HTERT RPE-1 (cell line): ENCODE measurements around the gene MRPL40.

Experiments
- in situ Hi-C: fragments of 300-500 bp; cut with MboI; formaldehyde crosslinking; loops from 4 replicates; pipeline ENCODE4 v1.14.3; 2020; ENCODE audit warnings: low sequenced_read_pairs

The MRPL40 gene

DNA sequence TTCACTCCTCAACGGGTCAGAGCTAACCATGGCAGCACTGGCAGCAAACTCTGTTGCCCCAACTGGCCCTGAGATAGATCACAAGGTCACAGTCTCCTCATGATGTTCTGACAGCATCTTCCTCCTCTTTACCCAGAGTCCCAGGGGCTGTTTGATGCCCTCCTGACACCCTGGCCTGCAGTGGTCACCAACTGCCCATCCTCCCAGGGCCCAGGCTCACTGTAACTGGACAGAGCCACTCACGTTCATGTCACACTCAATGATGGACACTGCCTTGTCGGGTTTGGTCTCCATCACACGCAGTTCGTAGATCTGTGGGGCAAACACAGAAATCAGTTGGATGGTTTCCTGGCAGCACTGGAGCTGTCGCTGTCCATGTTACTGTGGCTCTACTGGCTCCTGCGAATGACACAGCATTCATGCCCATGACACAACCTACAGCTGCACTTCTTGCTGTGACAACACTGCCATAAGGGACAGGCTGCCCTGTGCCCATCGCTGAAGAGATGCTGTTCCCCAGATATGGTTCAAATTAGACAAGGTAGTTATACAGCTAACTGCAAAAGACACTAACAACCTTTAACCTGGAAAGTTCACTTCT is 25.6 kb downstream of the MRPL40 start:
- in situ Hi-C loops: no loop called here

DNA sequence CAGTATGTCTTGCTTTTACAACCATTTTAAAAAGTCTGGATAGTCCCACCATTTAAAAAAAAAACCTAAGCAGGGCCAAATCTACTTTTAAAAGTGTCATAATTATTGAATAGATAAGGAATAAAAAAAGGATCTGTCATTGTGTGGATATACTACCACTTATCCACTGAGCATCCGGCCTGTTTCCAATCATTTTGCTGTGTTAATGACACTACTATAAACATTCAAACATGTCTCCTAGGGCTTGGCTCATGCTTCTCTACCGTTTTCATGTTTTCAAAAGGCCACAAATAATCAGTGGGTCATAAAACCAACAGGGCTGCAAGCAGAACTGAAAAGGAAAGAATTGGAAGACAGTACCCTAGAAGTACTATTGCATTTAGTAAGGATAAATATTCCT is 27.7 kb downstream of the MRPL40 start:
- in situ Hi-C loops: no loop called here

GRCh38 chr22:19461506-19461905 is 29.2 kb downstream of the MRPL40 start:
- in situ Hi-C loops: no loop called here

GRCh38 chr22:19463008-19463407 is 30.7 kb downstream of the MRPL40 start:
- in situ Hi-C loops: no loop called here

- in situ Hi-C loops: no loop called here
These were observed 31.4 kb downstream of the MRPL40 start for GRCh38 chr22:19463491-19464469.

- in situ Hi-C loops: no loop called here
These were observed 32.2 kb downstream of the MRPL40 start for GRCh38 chr22:19464546-19464945.

DNA sequence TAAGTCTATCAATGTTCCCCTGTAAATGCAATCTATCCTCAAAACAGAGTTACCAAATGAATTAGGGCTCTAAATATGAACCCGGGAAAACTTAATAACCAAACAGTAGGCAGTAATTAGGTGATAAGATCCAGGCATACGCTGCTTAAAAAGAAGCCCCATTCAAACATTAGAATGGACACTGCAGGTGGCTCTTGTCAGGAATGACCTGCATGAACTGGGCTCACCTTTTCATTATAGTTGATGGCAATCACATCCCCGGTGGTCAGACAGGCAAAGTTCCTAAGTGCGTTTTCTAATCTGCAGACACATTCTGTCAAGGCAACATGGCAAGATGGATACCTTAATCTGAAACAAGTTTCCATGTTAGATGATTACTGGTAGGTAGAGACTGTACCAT is 32.6 kb downstream of the MRPL40 start:
- in situ Hi-C loops: no loop called here

DNA sequence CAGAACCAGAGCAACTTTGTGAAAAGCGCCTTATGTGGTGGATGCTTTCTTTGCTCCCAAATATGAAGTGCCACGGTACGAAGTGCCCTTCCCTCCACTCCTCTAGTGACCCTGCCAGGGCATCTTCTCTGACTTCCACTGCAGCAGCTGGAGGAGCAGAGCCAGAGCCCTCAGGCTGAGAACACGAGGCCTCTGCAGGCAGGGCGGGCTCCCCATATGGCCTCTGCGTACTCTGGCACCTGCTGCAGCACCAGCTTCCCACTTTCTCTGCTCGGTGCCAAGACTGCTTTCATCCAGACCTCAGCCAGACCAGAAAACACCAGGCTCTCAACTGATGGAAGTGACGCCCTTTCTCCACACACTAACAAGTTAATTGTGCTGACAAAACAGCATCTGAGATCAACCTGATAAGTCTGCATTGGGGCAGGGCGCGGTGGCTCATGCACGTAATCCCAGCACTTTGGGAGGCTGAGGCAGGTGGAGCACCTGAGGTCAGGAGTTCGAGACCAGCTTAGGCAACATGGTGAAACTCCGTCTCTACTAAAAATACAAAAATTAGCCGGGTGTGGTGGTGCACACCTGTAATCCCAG is 33.9 kb downstream of the MRPL40 start:
- in situ Hi-C loops: no loop called here

DNA sequence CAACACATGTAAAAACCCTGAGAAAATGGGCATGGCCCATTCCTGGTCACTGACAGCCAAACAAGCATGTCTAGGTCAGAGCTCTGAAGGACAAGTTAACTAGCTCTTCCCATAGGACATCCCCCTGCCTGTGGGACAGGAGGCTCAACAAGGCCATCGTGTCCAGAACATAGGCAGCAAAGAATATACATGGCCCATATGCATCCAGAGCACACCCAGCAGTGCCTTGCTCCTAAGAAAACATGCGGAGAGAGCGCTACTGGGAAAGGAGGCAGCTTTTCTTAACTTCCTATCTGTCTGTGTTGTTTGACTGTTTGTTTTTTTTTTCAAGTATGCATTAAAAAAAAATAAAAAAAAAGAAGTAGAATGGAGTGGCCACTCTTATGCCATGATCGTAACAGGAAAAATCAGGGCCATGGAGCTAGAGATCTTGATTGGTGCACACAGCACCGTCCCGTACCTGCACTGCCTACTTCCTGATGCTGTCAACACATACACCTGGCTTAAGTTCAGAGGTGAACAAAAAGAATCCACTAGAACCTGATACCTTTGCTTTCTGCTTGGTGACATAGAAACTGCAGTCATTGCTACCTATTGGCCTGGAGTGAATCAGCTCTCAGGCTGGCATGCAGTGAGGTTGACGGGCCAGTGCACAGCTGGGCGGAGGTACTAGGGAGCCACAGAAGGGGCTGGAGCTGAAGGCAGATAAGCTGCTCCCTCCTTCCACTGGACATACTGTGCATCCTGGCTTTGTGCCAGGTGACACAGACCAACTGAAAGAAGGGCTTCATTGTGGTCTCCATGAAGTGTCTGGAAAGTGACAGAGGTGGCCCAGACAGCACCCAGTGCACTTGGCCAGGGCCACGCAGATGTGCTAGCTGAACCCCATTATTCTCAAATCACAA is 34.8 kb downstream of the MRPL40 start:
- in situ Hi-C loops: no loop called here

DNA sequence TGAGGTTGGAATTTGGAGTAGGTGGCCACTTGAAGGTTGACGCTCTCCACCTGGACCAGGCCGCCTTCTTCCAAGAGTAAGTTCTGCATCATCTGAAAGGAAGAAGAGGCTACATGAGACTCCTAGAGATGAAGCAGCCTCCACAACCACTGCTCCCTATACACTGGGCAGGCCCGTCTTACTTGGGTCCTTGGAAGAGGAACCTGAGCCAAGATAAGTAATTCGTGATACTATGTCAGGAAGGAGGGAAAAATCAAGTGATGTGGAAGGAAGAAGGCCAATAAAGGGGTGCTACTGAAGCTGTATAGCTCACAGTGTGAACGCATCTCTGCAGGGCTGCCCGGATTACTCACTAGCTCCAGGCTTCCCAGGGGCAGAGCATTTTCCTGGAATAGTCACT is 35.6 kb downstream of the MRPL40 start:
- in situ Hi-C loops: no loop called here

DNA sequence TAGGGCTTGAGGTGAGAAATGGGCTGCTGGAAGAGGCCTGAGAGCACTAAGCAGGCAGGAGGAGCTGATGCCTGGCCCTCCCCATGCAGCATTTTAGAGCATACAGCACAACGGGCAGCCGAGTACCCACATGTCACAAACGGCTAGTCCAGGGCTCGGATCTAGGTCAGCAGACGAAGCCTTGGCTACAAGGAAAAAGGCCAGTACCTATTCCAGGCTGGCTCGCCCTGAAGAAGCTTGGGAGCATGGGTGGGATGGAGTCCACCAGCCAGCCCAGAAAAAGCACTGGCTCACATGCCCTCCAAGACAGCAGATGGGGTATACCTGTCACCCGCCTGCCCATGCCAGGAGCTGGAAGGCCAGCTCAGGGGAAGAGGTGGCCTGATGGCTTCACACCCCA is 37.1 kb downstream of the MRPL40 start:
- in situ Hi-C loops: no loop called here

DNA sequence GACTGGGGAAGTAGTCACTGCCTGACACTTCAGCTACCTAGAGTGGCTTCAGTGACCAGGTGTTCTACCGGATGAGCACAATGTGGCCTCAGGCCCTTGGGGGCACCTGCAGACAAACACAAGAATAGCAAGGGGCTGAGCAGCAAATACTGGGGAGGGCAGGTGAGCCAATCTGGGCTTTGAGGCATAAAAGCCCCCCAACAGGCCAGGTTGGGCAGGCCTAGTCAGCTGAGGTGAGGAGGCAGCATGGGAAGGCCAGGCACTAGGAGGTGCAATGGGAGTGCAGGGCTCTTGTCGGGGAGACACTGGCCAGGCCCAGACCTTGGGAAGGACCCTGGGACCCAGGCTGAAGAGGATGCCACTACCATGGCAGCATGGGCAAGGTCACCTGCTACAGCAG is 37.7 kb downstream of the MRPL40 start:
- in situ Hi-C loops: no loop called here

DNA sequence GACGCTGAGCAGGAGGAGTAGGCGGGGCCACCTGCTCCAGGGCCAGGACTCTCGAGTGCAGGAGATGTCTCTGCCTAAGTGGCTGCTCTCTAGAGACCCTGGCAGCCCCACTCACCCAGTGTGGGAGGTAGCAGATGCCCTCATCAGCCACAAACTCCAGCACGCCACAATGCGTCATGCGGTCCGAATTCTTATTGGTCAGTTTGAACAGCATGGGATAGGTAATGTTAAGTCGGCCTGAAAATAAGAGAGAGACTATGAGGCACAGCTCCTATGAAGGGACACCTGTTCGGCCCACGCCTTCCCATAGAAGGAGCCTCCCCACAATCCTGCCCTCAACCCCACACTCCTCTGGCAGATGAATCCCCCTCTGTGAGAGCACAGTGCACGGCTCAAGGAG is 39.2 kb downstream of the MRPL40 start:
- in situ Hi-C loops: no loop called here

DNA sequence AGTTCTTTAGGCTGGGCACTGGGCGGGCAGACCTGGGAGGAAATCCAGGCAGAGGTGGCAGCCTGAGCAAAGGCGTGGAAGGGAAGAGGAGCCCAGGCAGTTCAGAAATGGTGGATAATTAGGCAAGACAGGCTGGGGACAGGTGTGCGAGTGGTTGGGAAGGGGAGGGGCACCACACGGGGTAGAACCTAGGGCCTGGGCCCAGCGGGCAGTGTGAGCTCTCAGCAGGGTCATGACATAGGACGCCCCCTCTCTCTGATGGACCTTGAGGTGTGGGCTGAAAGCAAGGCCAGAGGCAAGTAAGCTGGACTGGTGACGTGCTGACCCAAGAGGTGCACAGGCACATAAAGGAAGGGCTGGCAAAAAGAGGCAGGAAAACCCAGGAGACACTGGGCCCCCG is 39.9 kb downstream of the MRPL40 start:
- in situ Hi-C loops: no loop called here

GRCh38 chr22:19473578-19473977 is 41.2 kb downstream of the MRPL40 start:
- in situ Hi-C loops: no loop called here

DNA sequence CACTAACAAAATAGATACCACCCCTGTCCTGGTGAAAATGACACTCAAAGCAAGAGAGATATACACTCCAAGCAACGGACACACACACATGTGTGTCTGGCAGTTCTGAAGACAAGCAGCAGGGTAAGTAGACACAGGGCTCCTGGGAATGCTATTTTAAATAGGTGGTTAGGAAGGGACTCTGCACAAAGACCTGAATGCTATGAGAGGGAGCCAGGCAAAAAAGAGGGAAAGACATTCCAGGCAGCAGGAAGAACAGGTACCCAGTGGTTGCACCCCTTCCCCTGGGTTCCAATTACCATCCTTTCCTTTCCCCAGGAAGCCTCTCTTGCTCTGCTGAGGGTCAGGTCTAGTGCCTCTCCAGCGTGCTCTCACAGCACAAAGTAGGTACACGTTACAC is 43.7 kb downstream of the MRPL40 start:
- in situ Hi-C loops: no loop called here

GRCh38 chr22:19477321-19478044 is 45.1 kb downstream of the MRPL40 start:
- in situ Hi-C loops: no loop called here

GRCh38 chr22:19478045-19478900 is 45.9 kb downstream of the MRPL40 start:
- in situ Hi-C loops: no loop called here

- in situ Hi-C loops: no loop called here
These were observed 46.6 kb downstream of the MRPL40 start, which contains the start of gene UFD1 for GRCh38 chr22:19478901-19479354. TSS of gene UFD1 (minus strand) at chr22:19479193. CDS start at chr22:19479085, 108 bp downstream.
